NCI-H1694 (cell line): ENCODE results near the gene BET1.

Experiments used
- DNase-seq: peaks from one replicate; lab custom pipeline; 2025; lab: John Stamatoyannopoulos, UW

Gene BET1

DNA sequence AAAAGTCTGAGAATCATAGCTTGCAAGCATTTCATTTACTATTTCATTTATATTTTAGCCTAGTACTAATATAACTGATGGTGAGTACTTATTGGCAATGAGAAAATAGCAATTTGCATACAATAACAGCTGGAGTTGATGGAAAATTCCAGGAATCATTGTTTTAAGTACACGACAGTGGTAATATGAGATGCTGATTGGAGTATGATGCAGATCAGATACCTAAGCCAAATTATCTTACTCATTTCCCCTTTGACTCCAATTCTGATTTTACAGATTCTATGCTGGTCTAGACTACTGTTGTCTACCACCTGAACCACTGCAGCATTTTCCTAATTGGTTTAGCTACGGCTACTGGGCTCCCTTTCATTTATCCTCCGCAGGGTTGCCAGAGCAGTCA is 45.9 kb downstream of the BET1 start:
- DNase-seq = no peak

DNA sequence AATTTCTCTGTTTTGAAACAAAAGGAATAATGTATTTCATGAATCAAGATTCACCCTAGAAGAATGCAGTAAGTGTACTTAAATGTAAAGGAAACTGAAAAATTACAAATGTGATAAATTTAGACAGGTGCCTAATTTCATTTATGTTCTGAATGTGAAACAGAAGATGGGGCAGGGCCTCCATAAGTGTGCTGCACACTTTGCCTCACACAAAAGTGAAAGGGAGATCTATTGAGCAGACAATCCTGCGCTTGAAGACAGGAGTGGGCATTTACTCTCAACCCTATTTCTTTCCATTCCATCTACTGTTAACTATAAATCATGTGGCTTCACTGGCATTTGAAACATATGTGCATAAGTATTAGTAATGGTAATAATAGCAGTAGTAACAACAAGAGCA is 46.4 kb downstream of the BET1 start:
- DNase-seq = no peak

DNA sequence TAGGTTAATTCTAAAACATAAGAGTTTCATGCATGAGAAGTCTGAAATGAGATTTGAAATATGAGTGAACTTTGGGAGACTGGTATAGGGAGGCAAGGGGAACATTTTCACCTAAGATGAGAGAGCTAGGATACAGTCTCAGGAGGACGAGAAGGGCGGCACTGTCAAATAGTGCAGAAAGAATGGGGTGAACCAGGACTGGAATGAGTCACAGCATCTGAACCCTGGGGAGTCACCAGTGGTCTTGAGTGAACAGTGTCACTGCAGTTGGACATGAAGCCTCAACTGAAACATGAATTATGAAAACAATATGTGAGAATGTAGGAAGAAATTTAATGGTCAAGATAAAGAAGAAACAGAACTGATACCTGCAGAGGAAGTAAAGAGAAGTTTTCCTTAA is 48.9 kb downstream of the BET1 start:
- no peak for DNase-seq

DNA sequence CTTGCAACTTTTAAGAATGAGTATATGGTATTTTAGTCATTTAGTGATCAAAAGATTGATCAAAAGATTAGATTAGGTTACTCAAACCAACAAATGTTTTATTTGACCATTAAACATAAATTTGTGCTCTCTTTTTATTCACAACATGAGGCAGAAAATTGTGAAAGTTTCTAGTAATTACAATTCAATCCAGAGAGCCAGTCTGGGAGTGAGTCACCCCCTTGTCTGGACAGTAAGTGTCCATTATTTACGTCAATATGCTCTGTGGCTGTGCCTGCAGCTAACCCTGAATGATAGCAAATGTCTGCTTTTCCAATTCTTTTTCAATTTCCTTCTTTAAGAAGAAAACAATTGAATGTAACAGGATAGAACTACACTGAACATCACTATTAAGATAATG is 54.7 kb downstream of the BET1 start:
- DNase-seq = no peak

DNA sequence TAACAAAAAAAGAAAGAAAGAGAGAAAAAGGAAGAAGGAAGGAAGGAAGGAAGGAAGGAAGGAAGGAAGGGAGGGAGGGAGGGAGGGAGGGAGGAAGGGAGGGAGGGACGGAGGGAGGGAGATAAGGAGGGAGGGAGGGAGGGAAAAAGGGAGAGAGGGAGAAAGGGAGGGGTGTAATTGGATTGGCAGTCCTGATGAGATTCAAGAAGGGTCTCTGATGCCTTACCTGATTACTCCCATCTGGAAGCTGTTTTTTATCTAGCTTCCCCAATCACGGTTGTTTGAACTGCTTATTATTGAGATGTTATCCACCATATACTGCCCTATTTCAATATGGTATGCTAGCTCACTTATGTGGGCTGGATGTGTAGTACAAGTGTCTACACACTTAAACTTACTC is 55.3 kb downstream of the BET1 start:
- no peak for DNase-seq

DNA sequence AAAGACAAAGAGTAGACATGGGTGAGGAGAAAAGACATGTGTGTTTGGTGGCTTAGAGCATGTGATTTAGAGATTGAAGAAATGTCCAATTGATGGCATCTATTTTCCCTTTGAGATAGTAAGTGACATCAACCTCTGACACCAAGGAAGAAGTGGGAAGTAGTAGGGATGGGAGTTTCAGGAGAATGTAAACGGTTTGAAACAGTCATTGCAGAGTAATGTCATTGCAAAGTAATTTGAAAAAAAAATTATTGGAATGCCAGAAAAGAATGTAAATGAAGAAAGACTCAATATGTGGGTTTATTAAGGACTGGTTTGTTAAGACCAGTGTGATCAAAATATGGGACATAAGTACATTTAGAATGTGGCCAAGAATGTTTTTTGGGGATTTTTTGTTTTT is 56.0 kb downstream of the BET1 start:
- no peak for DNase-seq

DNA sequence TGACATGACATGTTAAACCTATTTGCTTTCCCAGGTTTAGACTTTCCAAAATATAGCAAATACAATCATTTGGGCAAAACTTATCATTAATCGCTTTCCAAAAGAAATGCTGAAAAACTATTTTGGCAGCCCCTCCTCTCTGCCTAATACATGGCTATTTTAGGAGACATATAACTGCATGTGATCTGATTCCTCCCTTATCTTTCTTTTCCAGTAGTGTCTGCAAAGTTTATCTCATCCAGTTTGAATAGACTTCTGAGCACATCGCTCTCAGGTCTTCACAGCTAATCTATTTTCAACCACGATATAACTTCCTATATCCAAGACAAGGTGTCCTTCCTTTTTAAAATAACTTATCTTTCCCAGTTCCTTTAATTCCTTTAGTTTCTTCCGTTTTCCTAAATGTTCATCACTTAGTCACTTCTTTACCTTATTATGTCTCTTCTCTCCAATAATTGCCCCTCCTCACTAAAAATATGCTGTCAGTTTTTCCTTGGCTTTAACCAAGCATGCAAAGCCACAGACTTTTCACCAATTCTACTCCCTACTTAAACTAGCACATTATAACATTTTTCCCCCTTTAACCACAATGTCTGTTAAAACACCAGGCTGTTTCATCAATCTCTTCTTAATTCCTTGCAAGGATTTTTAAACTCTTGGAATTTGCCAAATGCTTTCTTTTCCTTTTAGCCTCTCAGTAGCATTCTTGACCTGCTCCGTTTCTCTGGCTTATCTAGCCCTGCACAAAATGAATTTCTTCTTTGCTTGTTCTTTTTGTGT is 58.2 kb downstream of the BET1 start:
- DNase-seq = no peak

DNA sequence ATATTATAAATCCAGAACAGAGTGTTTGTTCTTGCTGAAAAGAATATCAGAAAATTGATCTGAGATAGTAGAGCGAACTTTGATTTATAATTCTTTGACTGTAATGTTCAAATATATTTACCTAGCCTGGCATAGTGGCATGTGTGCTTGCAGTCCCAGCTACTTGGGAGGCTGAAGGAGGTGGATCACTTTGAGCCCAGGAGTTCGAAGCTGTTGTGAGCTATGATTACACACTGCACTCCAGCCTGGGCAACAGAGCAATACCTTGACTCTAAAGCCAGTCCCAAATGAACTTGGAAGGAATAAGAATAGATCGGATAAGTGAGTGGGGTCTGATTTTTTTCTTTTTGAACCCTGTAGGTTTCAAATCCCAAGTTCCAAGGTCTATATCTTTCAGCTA is 59.1 kb downstream of the BET1 start:
- DNase-seq = no peak

DNA sequence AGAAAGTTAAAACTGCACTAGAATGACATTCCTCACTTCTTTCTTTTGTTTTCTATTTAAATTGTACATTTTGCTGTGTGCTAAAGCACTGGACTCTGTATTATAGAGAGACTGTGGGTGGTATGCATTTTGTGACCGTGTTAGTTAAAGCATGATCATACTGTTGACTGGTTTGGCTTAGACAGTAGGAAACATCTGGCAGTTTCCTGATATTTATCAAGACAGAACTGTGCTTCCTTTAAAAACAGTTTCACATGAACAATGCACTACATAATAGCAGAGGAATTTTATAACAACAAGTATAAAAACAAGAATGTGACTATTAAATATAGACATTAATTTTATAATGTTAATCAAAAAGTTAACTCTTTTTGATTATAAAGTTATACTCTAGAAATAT is 59.5 kb downstream of the BET1 start:
- DNase-seq = no peak

DNA sequence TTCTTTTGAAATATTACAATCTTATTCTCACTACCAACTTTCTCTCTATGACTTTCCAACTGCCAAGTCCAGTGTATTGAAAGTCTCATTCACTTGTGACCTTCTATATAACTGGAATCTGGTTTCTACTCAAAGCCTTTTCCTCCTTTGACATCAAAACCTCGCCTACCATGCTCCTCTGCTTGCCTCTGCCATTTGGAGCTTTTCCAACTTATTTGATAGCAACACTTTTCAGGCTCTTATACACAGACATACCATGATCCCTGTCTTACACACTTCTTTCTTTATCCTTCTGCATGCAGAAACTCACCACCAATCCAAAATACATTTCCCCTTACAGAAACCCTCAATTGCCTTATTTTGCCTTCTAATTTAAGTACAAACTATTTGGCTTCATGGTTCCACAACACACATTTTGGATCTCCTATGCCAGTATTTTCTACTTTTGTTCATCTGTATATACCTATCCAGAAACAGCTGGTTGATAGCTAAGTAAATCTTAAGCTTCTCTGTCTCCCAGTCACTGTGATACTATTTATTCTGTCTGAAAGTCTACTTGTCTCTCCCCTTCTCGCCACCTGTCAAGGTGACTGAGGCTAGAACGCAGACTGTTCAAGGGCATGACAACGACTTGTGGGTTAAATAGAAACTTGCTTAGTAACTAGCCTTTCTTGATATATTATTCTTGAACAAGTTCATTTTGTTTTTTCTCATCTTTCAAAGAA is 60.2 kb downstream of the BET1 start:
- DNase-seq = no peak
